IPS-18a (cell line): ENCODE results near the gene ASB10.

ENCODE experiments used
- H3K27ac ChIP-seq: one replicate; pipeline ENCODE4 v1.5.1; 2013; ENCODE audit warnings: low read length
- H3K27me3 ChIP-seq: one replicate; pipeline ENCODE4 v1.6.1; 2013; ENCODE audit warnings: mild to moderate bottlenecking, low read length; ENCODE audit not compliant: control insufficient read depth, insufficient read depth
- H3K36me3 ChIP-seq: one replicate; pipeline ENCODE4 v1.6.1; 2013; ENCODE audit warnings: low read depth, low read length; ENCODE audit not compliant: control insufficient read depth
- H3K4me1 ChIP-seq: one replicate; pipeline ENCODE4 v1.6.1; 2013; ENCODE audit warnings: low read depth, low read length; ENCODE audit not compliant: control insufficient read depth
- H3K4me3 ChIP-seq: one replicate; pipeline ENCODE4 v1.5.1; 2013; ENCODE audit warnings: low read length
- H3K9ac ChIP-seq: one replicate; pipeline ENCODE4 v1.6.1; 2013; ENCODE audit warnings: mild to moderate bottlenecking, low read length, moderate library complexity
- H3K9me3 ChIP-seq: one replicate; pipeline ENCODE4 v1.6.1; 2013; ENCODE audit warnings: low read depth, low read length; ENCODE audit not compliant: control insufficient read depth

Gene ASB10

GRCh38 chr7:151172273-151173141 is 14.5 kb downstream of the ASB10 start:
- peaks cover 80% of the 10 kb centered on the region for H3K27me3 ChIP-seq
- no peaks in the 10 kb centered on the region for H3K9me3 ChIP-seq
- H3K27ac ChIP-seq: no peak overlapping the region
- H3K36me3 ChIP-seq: no peaks in the 10 kb centered on the region
- H3K9ac ChIP-seq: no peak overlapping the region
- no peak overlapping the region for H3K4me3 ChIP-seq
- no peaks in the 10 kb centered on the region for H3K4me1 ChIP-seq

GRCh38 chr7:151168787-151169162 is 18.3 kb downstream of the ASB10 start:
- Histone ChIP-seq H3K9ac (no peak overlapping the region), H3K4me1 (no peaks in the 10 kb centered on the region), H3K9me3 (no peaks in the 10 kb centered on the region), H3K36me3 (no peaks in the 10 kb centered on the region), H3K27ac (no peak overlapping the region), H3K4me3 (peak overlapping the region; percentile 41), H3K27me3 (peaks cover 96% of the 10 kb centered on the region)

DNA sequence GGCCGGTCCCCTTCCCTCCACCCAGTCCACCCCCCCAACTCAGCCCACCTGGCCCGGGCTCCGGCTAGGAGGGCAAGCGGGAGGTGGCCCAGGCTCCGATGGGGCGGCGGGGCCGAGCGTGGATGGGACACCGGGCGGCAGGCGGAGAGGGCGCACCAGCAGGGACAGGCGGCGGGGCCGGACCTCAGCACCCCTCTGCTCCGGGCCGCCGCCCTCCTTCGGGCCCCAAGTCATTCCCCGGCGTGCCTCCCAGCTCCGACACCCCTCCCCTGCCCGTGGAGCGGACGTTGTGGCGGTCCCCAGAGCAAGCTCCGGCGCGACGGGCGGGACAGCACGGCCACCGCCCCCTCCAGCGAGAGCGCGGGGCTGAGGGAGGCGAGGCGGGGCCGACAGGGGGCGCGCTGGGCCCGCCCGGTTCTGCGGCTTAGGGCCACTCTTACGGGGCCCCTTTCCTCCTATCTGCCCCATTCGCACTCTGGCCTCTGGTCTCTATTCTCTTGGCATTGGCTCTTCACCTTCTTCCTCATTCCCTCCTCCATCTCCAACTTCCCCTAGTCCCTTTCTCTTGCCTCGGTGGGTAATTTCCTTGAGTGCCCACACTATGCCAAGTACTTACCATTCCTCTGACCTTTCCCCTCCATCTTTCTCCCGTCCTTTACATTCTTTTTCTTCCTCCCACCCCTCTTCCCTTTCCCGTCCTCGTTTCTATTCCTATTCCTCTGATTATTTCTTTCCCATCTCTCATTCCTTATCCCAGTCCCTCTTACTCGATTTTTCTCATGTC is 18.9 kb downstream of the ASB10 start:
- Histone ChIP-seq H3K4me3 (peak overlapping the region; percentile 41), H3K9ac (no peak overlapping the region), H3K27me3 (peaks cover 97% of the 10 kb centered on the region), H3K9me3 (no peaks in the 10 kb centered on the region), H3K27ac (no peak overlapping the region), H3K4me1 (no peaks in the 10 kb centered on the region), H3K36me3 (no peaks in the 10 kb centered on the region)

- Histone ChIP-seq H3K4me3 (peak within 1 kb of the TSS; percentile 51), H3K9me3 (no peaks in the 10 kb centered on the region), H3K27ac (no peak within 1 kb of the TSS), H3K27me3 (peaks cover 98% of the 10 kb centered on the region), H3K4me1 (no peaks in the 10 kb centered on the region), H3K36me3 (no peaks in the 10 kb centered on the region), H3K9ac (no peak within 1 kb of the TSS)
Measured at GRCh38 chr7:151167197-151167961, 19.7 kb downstream of the ASB10 start, which contains the start of gene GBX1. TSS of gene GBX1 (minus strand) at chr7:151167694. CDS start at chr7:151167548, 146 bp downstream.

GRCh38 chr7:151166629-151167196 is 20.3 kb downstream of the ASB10 start:
- Histone ChIP-seq H3K4me1 (no peaks in the 10 kb centered on the region), H3K4me3 (peak overlapping the region; percentile 51), H3K9ac (no peak overlapping the region), H3K9me3 (no peaks in the 10 kb centered on the region), H3K36me3 (no peaks in the 10 kb centered on the region), H3K27me3 (peaks cover 98% of the 10 kb centered on the region), H3K27ac (no peak overlapping the region)

GRCh38 chr7:151161757-151162156 is 25.3 kb downstream of the ASB10 start:
- Histone ChIP-seq H3K9ac (no peak overlapping the region), H3K9me3 (no peaks in the 10 kb centered on the region), H3K27ac (no peak overlapping the region), H3K36me3 (no peaks in the 10 kb centered on the region), H3K4me1 (no peaks in the 10 kb centered on the region), H3K4me3 (no peak overlapping the region), H3K27me3 (peaks cover 75% of the 10 kb centered on the region)

DNA sequence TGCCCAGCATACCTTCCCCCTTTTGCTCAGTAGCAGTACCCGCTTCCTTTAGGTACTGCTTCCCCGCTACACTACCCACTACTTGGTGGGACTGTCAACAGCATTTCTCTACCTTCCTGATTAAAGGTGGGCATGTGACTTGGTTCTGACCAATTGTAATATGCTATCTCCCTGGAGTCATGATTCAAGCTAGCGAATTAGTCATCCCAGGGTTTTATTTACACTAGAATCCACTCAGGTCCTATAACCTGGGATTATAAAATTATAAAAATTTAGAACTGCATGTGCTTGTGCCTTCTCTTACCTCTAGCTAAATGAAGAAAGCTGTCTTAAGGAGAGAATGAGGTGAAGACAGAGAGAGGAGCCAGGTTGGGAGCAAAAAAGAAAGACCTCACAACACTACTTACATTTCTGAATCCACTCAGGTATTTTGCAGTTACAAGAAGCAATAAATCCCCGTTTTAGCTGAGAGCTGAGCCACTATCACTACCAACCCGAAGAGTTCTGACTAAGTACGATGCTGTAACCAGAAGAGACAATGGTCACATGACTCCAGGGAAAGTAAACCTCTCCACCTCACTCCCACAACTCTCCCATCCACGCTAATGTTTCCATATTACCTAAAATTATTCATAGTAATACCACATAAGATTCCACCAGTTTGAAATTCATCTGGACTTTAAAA is 29.3 kb downstream of the ASB10 start:
- H3K9ac ChIP-seq: no peak overlapping the region
- H3K36me3 ChIP-seq: no peaks in the 10 kb centered on the region
- H3K9me3 ChIP-seq: no peaks in the 10 kb centered on the region
- H3K27me3 ChIP-seq: peaks cover 41% of the 10 kb centered on the region
- H3K27ac ChIP-seq: no peak overlapping the region
- H3K4me3 ChIP-seq: no peak overlapping the region
- no peaks in the 10 kb centered on the region for H3K4me1 ChIP-seq

DNA sequence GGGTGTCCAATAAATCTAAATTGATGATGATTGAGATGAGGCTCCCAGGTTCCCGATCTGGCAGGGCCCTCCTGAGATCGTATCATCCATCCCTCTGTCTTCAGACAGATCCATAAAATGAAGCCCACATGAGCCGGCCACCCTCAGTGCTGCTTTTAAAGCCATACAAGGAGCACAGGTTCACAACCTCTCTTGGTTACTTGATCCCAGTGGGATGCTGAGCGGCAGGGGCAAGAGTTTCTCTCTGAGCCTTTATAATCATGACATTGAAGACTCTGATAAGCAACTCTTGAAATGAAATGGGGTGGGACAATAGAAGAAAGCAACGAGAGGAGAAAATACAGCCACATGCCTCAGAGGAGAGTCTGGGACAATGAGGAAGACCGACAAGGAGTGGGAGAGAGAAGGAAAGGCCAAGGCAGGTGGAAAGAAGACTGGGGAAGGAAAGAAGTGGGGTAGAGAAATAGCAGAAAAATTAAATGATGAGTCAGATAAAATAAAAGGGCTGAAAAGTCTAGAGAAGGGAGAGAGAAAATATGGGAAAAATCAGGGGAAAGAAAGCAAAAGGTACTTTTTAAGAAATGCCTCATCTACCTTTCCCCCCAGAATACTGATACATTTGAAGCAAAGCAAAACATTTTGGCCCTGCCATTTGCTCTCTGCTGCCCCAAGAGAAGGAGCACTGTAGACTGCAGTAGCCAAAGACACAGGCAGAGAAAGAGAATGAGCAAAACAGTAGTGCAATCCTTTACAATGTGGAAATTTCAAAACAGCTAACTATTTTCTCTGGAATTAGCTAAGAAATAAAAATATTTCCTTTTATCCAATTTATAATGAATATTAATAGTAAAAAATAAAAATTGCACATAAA is 34.2 kb downstream of the ASB10 start:
- Histone ChIP-seq H3K27me3 (peaks cover 31% of the 10 kb centered on the region), H3K27ac (no peak overlapping the region)

GRCh38 chr7:151150388-151150787 is 36.7 kb downstream of the ASB10 start:
- H3K4me3 ChIP-seq: no peak overlapping the region
- peaks cover 26% of the 10 kb centered on the region for H3K27me3 ChIP-seq

More for the DNA sequence above, 34.2 kb downstream of the ASB10 start:
- Histone ChIP-seq H3K9me3 (no peaks in the 10 kb centered on the region), H3K4me3 (no peak overlapping the region), H3K9ac (no peak overlapping the region), H3K4me1 (no peaks in the 10 kb centered on the region), H3K36me3 (no peaks in the 10 kb centered on the region)

More at GRCh38 chr7:151150388-151150787, 36.7 kb downstream of the ASB10 start:
- Histone ChIP-seq H3K4me1 (no peaks in the 10 kb centered on the region), H3K36me3 (no peaks in the 10 kb centered on the region), H3K9ac (no peak overlapping the region), H3K27ac (no peak overlapping the region), H3K9me3 (no peaks in the 10 kb centered on the region)
